ENCODE data around the gene MCAM. TPM values are rescaled to one million over a fixed set of nuclear protein-coding genes. Genes with fewer than 3 reads are reported as not detected.

MCAM gene
- total RNA-seq, 4 donors from 2014 or later = 613 to 1,211 (median 746) TPM

GRCh38 chr11:119334174-119334930, 17.4 kb upstream of the MCAM start, which contains the start of gene RNF26:
RNF26 (plus strand) TSS chr11:119334527; CDS start chr11:119335123, 596 bp downstream.
- peak; percentile 85 for DNase-seq (ENCODE audit: low spot score)
- TF ChIP-seq CTCF (IDR thresholded peaks at IDR 0.05) = no peak
- peak; percentile 90 for ATAC-seq (ENCODE audit: low FRiP score)

DNA sequence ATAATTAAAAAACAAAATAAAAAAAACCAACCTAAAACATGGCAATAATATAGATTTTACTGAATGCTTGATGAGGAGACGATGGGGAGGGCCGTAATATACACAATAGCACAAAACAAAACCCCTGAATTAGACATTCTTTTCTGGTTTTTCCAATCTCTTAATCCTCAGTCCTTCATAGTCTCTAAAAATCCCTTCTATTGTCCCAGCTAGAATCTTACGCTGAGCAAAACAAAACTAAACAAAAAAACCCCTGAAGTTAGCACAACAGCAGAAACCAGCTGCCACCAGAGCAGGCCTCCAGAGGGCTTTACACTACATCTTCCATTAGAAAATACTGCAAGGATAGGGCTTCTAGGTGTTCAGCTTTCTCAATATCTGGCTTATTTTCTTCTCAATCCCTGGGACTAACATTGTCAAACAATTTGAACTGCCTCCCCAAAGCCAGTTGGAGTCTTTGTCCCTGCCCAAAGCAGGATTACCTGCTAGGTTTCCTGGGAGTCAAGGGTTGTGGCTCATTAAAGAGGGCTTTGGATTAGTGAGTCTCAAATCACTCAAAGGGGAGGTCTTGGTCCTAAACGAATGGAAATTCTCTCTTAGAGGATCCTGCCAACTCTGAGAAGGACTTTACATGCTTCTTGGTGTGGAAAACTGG, 15.3 kb upstream of the MCAM start:
- TF ChIP-seq CTCF (IDR thresholded peaks at IDR 0.05) = no peak
- DNase-seq (ENCODE audit: low spot score) (no peak), ATAC-seq (ENCODE audit: low FRiP score) (no peak)

GRCh38 chr11:119330237-119330636, 13.3 kb upstream of the MCAM start:
- ATAC-seq (ENCODE audit: low FRiP score) = no peak
- no peak for TF ChIP-seq CTCF (IDR thresholded peaks at IDR 0.05)
- no peak for DNase-seq (ENCODE audit: low spot score)

DNA sequence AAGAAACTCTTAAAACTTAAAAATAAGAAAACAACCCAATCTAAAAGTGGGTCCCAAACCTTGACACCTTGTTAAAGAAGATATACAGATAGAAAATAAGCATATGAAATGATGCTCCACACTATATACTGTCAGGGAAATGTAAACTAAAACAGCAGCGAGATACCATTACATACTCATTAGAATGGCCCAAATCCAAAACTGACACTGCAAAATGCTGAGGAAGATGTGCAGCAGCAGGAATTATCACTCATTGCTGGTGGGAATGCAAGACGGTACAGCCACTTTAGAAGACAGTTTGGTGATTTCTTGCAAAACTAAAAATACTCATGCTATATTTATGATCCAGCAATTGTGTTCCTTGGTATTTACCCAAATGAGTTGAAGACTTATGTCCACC, 12.4 kb upstream of the MCAM start:
- no peak for ATAC-seq (ENCODE audit: low FRiP score)
- no peak for DNase-seq (ENCODE audit: low spot score)
- no peak for TF ChIP-seq CTCF (IDR thresholded peaks at IDR 0.05)

GRCh38 chr11:119324189-119324588, 7.3 kb upstream of the MCAM start:
- ATAC-seq (ENCODE audit: low FRiP score) (no peak), DNase-seq (ENCODE audit: low spot score) (no peak)
- no peak for TF ChIP-seq CTCF (IDR thresholded peaks at IDR 0.05)

GRCh38 chr11:119323532-119324033, 6.7 kb upstream of the MCAM start:
- ATAC-seq (ENCODE audit: low FRiP score) (no peak), DNase-seq (ENCODE audit: low spot score) (peak; percentile 99)
- TF ChIP-seq CTCF (IDR thresholded peaks at IDR 0.05) = peak in 1 of 3 donors; percentile 24
